ENCODE results near the gene MED12L. TPM values are rescaled to one million over a fixed set of nuclear protein-coding genes. Genes with fewer than 3 reads are reported as not detected.

The MED12L gene
- total RNA-seq, 2 experiments from 2014 or later, result 1.6 to 2.1 TPM

DNA sequence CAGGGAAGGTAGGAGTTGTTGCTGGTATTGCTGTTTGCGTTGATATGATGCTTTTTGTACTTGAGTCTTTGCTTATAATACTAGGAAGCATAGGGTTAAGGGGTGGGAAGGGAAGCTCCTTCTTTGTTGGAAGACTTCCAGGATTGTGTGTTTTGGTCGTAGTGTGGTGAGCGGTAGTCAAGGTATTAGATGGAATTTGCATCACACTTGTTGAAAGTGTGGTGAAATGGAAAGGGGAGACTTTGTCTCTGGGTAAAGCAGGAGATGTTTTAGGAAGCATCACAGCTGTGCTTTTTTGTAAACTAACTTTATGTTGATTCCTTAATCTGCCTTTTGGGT is 360.5 kb downstream of the MED12L start:
- no peak for DNase-seq
- Mint-ChIP-seq H3K4me3 (no peak overlapping the region), H3K4me1 (no peaks in the 10 kb centered on the region), H3K36me3 (no peaks in the 10 kb centered on the region), H3K27me3 (peaks cover 4% of the 10 kb centered on the region), H3K27ac (no peak overlapping the region), H3K9me3 (no peaks in the 10 kb centered on the region)

GRCh38 chr3:151452368-151452767 is 366.9 kb downstream of the MED12L start:
- no peak overlapping the region for H3K27ac Mint-ChIP-seq
- no peak overlapping the region for H3K4me3 Mint-ChIP-seq
- no peaks in the 10 kb centered on the region for H3K9me3 Mint-ChIP-seq
- no peak for DNase-seq
- no peaks in the 10 kb centered on the region for H3K36me3 Mint-ChIP-seq
- no peaks in the 10 kb centered on the region for H3K4me1 Mint-ChIP-seq
- H3K27me3 Mint-ChIP-seq, result no peaks in the 10 kb centered on the region

GRCh38 chr3:151452841-151453240 is 367.4 kb downstream of the MED12L start:
- Mint-ChIP-seq H3K27me3 (no peaks in the 10 kb centered on the region), H3K4me3 (no peak overlapping the region), H3K4me1 (no peaks in the 10 kb centered on the region), H3K36me3 (no peaks in the 10 kb centered on the region), H3K27ac (no peak overlapping the region), H3K9me3 (no peaks in the 10 kb centered on the region)
- no peak for DNase-seq

DNA sequence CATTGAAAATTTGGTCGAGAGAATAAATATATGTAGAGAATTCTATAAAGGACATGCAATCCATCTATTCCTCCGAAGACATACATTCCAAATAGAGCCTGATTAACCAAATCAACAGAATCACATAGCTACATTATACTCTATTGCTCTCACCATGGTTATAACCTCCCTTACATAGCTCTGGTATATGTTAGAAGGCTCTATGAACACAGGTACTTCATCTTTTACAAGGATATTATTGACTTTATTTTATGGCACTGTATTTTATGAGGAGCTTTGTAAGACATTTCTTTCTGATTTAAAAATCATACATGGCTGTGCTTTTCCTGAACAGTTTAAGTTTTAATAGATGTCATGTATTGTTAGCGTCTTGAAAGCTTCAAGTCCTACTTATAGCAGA is 370.6 kb downstream of the MED12L start:
- Mint-ChIP-seq H3K27me3 (peaks cover 8% of the 10 kb centered on the region), H3K27ac (no peak overlapping the region)

GRCh38 chr3:151459358-151459757 is 373.9 kb downstream of the MED12L start:
- H3K36me3 Mint-ChIP-seq, result no peaks in the 10 kb centered on the region
- H3K9me3 Mint-ChIP-seq, result no peaks in the 10 kb centered on the region
- no peak overlapping the region for H3K27ac Mint-ChIP-seq
- H3K4me3 Mint-ChIP-seq, result no peak overlapping the region
- no peak for DNase-seq
- H3K27me3 Mint-ChIP-seq, result peaks cover 22% of the 10 kb centered on the region
- peaks cover 6% of the 10 kb centered on the region for H3K4me1 Mint-ChIP-seq

More for the DNA sequence above, 370.6 kb downstream of the MED12L start:
- H3K4me3 Mint-ChIP-seq, result no peak overlapping the region
- no peak for DNase-seq
- no peaks in the 10 kb centered on the region for H3K36me3 Mint-ChIP-seq
- H3K4me1 Mint-ChIP-seq, result peaks cover 5% of the 10 kb centered on the region
- no peaks in the 10 kb centered on the region for H3K9me3 Mint-ChIP-seq

- Mint-ChIP-seq H3K27ac (no peak overlapping the region), H3K4me1 (peaks cover 6% of the 10 kb centered on the region), H3K36me3 (no peaks in the 10 kb centered on the region), H3K27me3 (peaks cover 22% of the 10 kb centered on the region), H3K9me3 (no peaks in the 10 kb centered on the region), H3K4me3 (peak overlapping the region; percentile 23)
- DNase-seq, result no peak
Measured at GRCh38 chr3:151460228-151460627, 374.8 kb downstream of the MED12L start.

GRCh38 chr3:151460774-151461450 is 375.4 kb downstream of the MED12L start, which contains the start of gene IGSF10:
Gene IGSF10, minus strand, starts transcription at chr3:151461061. Its CDS starts 2,352 bp downstream, at chr3:151458709.
- no peak for DNase-seq

DNA sequence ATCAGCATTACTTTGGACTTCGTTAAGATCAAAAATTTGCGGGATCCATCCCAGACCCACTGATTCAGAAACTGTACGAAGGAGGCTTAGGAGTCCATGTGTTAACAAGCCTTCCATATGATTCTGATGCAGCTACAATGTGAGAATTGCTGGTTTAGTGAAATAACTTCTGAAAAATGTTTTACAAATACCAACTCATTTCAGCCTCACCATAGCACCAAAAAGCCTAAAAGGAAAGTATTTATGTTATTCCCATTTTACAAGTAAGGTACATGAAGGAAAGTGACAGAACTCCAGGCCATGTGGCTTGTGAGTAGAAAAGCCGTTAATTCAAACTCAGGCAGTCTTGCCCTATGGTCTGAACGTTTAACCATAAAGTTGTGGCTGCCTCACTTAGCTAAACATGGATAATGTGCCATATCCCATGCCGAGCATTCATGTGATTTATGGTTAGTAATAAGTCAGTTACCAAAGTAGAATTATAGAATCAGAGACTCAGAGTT is 376.9 kb downstream of the MED12L start:
- H3K27me3 Mint-ChIP-seq, result peaks cover 22% of the 10 kb centered on the region

More at GRCh38 chr3:151460774-151461450, 375.4 kb downstream of the MED12L start, which contains the start of gene IGSF10:
- Mint-ChIP-seq H3K27me3 (peaks cover 22% of the 10 kb centered on the region), H3K36me3 (no peaks in the 10 kb centered on the region), H3K27ac (no peak within 1 kb of the TSS), H3K4me1 (peaks cover 6% of the 10 kb centered on the region), H3K9me3 (no peaks in the 10 kb centered on the region), H3K4me3 (peak within 1 kb of the TSS; percentile 23)

DNA sequence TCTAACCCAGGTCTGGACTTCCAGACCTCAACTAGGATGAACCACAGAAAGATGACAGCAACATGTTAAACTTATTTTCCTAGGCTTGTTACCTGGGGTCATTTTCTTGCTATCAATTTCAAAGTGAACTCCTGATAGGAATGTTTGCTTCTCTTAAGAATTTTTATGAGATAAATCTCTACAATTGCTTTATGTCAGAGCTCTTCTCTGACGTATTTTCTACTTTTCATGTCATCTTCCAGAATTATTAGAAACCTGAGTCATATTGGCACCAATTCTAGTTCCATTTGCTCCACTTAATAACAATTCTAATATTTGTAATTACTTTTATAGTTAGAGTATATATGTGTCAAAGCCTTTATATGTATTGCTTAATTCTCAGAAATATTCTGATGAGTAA is 377.5 kb downstream of the MED12L start:
- DNase-seq, result no peak
- H3K4me1 Mint-ChIP-seq, result peaks cover 6% of the 10 kb centered on the region
- no peaks in the 10 kb centered on the region for H3K36me3 Mint-ChIP-seq
- H3K27me3 Mint-ChIP-seq, result peaks cover 22% of the 10 kb centered on the region
- H3K27ac Mint-ChIP-seq, result no peak overlapping the region
- no peak overlapping the region for H3K4me3 Mint-ChIP-seq
- no peaks in the 10 kb centered on the region for H3K9me3 Mint-ChIP-seq

More for the DNA sequence above, 376.9 kb downstream of the MED12L start:
- no peak for DNase-seq
- H3K4me1 Mint-ChIP-seq, result peaks cover 6% of the 10 kb centered on the region
- no peaks in the 10 kb centered on the region for H3K36me3 Mint-ChIP-seq
- no peak overlapping the region for H3K4me3 Mint-ChIP-seq
- no peak overlapping the region for H3K27ac Mint-ChIP-seq
- H3K9me3 Mint-ChIP-seq, result no peaks in the 10 kb centered on the region

GRCh38 chr3:151467069-151467468 is 381.6 kb downstream of the MED12L start:
- Mint-ChIP-seq H3K27ac (no peak overlapping the region), H3K27me3 (peaks cover 5% of the 10 kb centered on the region), H3K4me3 (no peak overlapping the region), H3K36me3 (no peaks in the 10 kb centered on the region), H3K9me3 (no peaks in the 10 kb centered on the region), H3K4me1 (no peaks in the 10 kb centered on the region)
- no peak for DNase-seq

- H3K4me1 Mint-ChIP-seq, result no peaks in the 10 kb centered on the region
- H3K36me3 Mint-ChIP-seq, result no peaks in the 10 kb centered on the region
- H3K9me3 Mint-ChIP-seq, result no peaks in the 10 kb centered on the region
- H3K27me3 Mint-ChIP-seq, result no peaks in the 10 kb centered on the region
- H3K27ac Mint-ChIP-seq, result no peak overlapping the region
- H3K4me3 Mint-ChIP-seq, result no peak overlapping the region
- DNase-seq, result peak; percentile 12
Measured at GRCh38 chr3:151468284-151468917, 382.9 kb downstream of the MED12L start.

DNA sequence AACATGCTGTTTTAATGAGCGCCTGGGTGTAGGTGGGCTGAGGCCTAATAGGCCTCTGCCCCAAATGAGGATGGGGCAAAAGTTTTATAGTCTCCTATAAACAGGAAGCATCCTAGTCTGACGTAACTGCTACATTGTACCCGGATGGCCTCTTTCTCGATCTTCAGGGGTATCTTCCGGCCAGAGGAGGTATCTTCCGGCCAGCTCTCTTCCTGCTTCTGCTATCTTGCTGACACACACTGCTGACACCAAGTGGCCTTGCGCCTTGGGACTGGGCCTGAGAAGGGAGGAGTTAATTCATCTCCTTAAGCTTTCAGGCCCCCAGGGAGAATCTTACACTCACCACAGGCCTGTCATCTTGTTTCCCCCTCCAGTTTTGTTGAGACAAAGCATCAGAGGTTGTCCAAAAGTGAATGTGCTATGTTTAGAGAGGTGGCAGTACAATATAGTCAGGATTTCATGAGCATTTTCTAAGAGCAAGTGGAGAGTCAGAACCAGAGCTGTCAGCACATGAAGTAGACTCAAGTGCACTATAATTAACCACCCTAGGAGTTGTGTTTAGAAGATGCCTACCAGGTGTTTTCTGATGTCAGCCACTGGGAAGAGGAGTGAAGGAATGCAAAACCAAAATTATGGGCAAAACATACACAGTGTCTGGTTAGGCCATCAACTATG is 391.0 kb downstream of the MED12L start:
- Mint-ChIP-seq H3K9me3 (peaks cover under 1% of the 10 kb centered on the region), H3K27ac (no peak overlapping the region), H3K4me3 (no peak overlapping the region), H3K36me3 (no peaks in the 10 kb centered on the region), H3K4me1 (no peaks in the 10 kb centered on the region), H3K27me3 (peaks cover 3% of the 10 kb centered on the region)
- DNase-seq, result no peak

- H3K4me3 Mint-ChIP-seq, result no peak overlapping the region
- H3K27me3 Mint-ChIP-seq, result peaks cover 12% of the 10 kb centered on the region
- H3K36me3 Mint-ChIP-seq, result peaks cover 1% of the 10 kb centered on the region
- DNase-seq, result no peak
- H3K27ac Mint-ChIP-seq, result no peak overlapping the region
- H3K9me3 Mint-ChIP-seq, result peaks cover 12% of the 10 kb centered on the region
- no peaks in the 10 kb centered on the region for H3K4me1 Mint-ChIP-seq
Measured at GRCh38 chr3:151477591-151478334, 392.3 kb downstream of the MED12L start.

- no peak overlapping the region for H3K27ac Mint-ChIP-seq
- DNase-seq, result no peak
- H3K36me3 Mint-ChIP-seq, result peaks cover 1% of the 10 kb centered on the region
- H3K27me3 Mint-ChIP-seq, result peaks cover 14% of the 10 kb centered on the region
- no peak overlapping the region for H3K4me3 Mint-ChIP-seq
- H3K4me1 Mint-ChIP-seq, result no peaks in the 10 kb centered on the region
- peaks cover 12% of the 10 kb centered on the region for H3K9me3 Mint-ChIP-seq
Measured at GRCh38 chr3:151478335-151478697, 392.9 kb downstream of the MED12L start.

GRCh38 chr3:151479452-151479851 is 394.0 kb downstream of the MED12L start:
- DNase-seq, result no peak
- Mint-ChIP-seq H3K36me3 (peaks cover 1% of the 10 kb centered on the region), H3K9me3 (peaks cover 12% of the 10 kb centered on the region), H3K4me1 (no peaks in the 10 kb centered on the region), H3K27me3 (peaks cover 17% of the 10 kb centered on the region), H3K27ac (no peak overlapping the region), H3K4me3 (no peak overlapping the region)
